Coronary artery (tissue), 2 donors: ENCODE results near the gene RETREG2.
"Not testable (repeated sequence)": the region's sequence is repeated elsewhere in the genome, so short reads cannot be mapped to it uniquely, and the experiment has no call there.

Source experiments
- DNase-seq: peaks from one replicate; pipeline ENCODE4 v3.0.0-alpha.2; 2017; ENCODE audit warnings: low spot score
- H3K27ac ChIP-seq, 2 donors: fragments of 200-600 bp; sonication (generic); one replicate each; pipeline ENCODE4 v1.5.1; 2016 to 2019
- H3K4me3 ChIP-seq: fragments of 200-600 bp; sonication (generic); 2 replicates; pipeline ENCODE4 v1.5.1; 2016; ENCODE audit warnings: mild to moderate bottlenecking, moderate library complexity
- CTCF ChIP-seq: fragments of 200-600 bp; sonication (generic); IDR thresholded peaks from one replicate; pipeline ENCODE4 v1.5.1; 2019; ENCODE audit warnings: antibody characterized with exemption

Gene RETREG2

GRCh38 chr2:219186754-219187456 lies 8.8 kb downstream of the RETREG2 start:
- TF ChIP-seq CTCF: no peak
- DNase-seq: no peak
- Histone ChIP-seq H3K4me3 (no peak overlapping the region), H3K27ac (no peak overlapping the region)

GRCh38 chr2:219197388-219197787 lies 19.3 kb downstream of the RETREG2 start:
- no peak overlapping the region for H3K27ac ChIP-seq
- no peak for DNase-seq

GRCh38 chr2:219198974-219199373 lies 20.9 kb downstream of the RETREG2 start:
- Histone ChIP-seq H3K4me3 (no peak overlapping the region), H3K27ac (no peak overlapping the region)
- no peak for TF ChIP-seq CTCF
- no peak for DNase-seq

More at GRCh38 chr2:219197388-219197787, 19.3 kb downstream of the RETREG2 start:
- no peak overlapping the region for H3K4me3 ChIP-seq
- TF ChIP-seq CTCF: no peak

GRCh38 chr2:219199470-219200211 lies 21.6 kb downstream of the RETREG2 start:
- no peak for TF ChIP-seq CTCF
- no peak for DNase-seq
- H3K27ac ChIP-seq: no peak overlapping the region
- no peak overlapping the region for H3K4me3 ChIP-seq

GRCh38 chr2:219200502-219201326 lies 22.6 kb downstream of the RETREG2 start:
- not testable (repeated sequence) for DNase-seq, H3K27ac ChIP-seq, H3K4me3 ChIP-seq

GRCh38 chr2:219201331-219201730 lies 23.3 kb downstream of the RETREG2 start:
- not testable (repeated sequence) for H3K4me3 ChIP-seq, DNase-seq, H3K27ac ChIP-seq

- no peak for TF ChIP-seq CTCF
- H3K27ac ChIP-seq: no peak overlapping the region
- no peak for DNase-seq
Measured at GRCh38 chr2:219204425-219205164, 26.5 kb downstream of the RETREG2 start.

More at GRCh38 chr2:219204425-219205164, 26.5 kb downstream of the RETREG2 start:
- H3K4me3 ChIP-seq: no peak overlapping the region
